HepG2 (cell line): ENCODE data around the gene PPP1R9B. TPM values are rescaled to one million over a fixed set of nuclear protein-coding genes. Genes with fewer than 3 reads are reported as not detected.

ENCODE experiments used
- AHR ChIP-seq: IDR thresholded peaks from 2 replicates; pipeline ENCODE4 v1.6.1; 2018; ENCODE audit warnings: missing genetic modification reagents, missing compliant biosample characterization
- EZH2 ChIP-seq: conservative IDR thresholded peaks from 2 replicates; pipeline ENCODE4 v1.6.1; 2012; ENCODE audit warnings: mild to moderate bottlenecking, low read depth, low read length, moderate library complexity
- HNRNPK ChIP-seq: fragments of 200-400 bp; formaldehyde crosslinking; IDR thresholded peaks from 2 replicates; pipeline ENCODE4 v1.6.1; 2018; ENCODE audit warnings: low read length, low read depth, moderate library complexity, mild to moderate bottlenecking; ENCODE audit not compliant: poor library complexity, severe bottlenecking
- ISL2 ChIP-seq: sonication (generic); formaldehyde crosslinking; IDR thresholded peaks from 2 replicates; pipeline ENCODE4 v1.5.0; 2020; ENCODE audit warnings: missing genetic modification reagents
- NR3C1 ChIP-seq: sonication (generic); formaldehyde crosslinking; IDR thresholded peaks from 2 replicates; pipeline ENCODE4 v1.4.0; 2020; ENCODE audit warnings: missing genetic modification reagents
- REL ChIP-seq: sonication (generic); formaldehyde crosslinking; conservative IDR thresholded peaks from 2 replicates; pipeline ENCODE4 v1.8.0; 2022; ENCODE audit warnings: mild to moderate bottlenecking, missing genetic modification reagents, moderate library complexity
- SALL1 ChIP-seq: sonication (generic); formaldehyde crosslinking; IDR thresholded peaks from 2 replicates; pipeline ENCODE4 v1.8.0; 2022; ENCODE audit warnings: mild to moderate bottlenecking, missing genetic modification reagents
- ZNF282 ChIP-seq: fragments of 450-650 bp; IDR thresholded peaks from 2 replicates; pipeline ENCODE4 v1.6.1; 2018; ENCODE audit not compliant: partially characterized antibody
- ZNF337 ChIP-seq: sonication (generic); formaldehyde crosslinking; IDR thresholded peaks from 2 replicates; pipeline ENCODE4 v1.5.1; 2020; ENCODE audit warnings: missing genetic modification reagents, low read depth, mild to moderate bottlenecking, borderline replicate concordance
- ZNF510 ChIP-seq: sonication (generic); formaldehyde crosslinking; IDR thresholded peaks from 2 replicates; pipeline ENCODE4 v1.4.0; 2020; ENCODE audit warnings: low read depth, mild to moderate bottlenecking, missing genetic modification reagents
- ZNF549 ChIP-seq: sonication (generic); formaldehyde crosslinking; IDR thresholded peaks from 2 replicates; pipeline ENCODE4 v1.5.0; 2020; ENCODE audit warnings: missing genetic modification reagents
- ZNF605 ChIP-seq: sonication (generic); formaldehyde crosslinking; IDR thresholded peaks from 2 replicates; pipeline ENCODE4 v1.8.0; 2022; ENCODE audit warnings: mild to moderate bottlenecking, missing genetic modification reagents
- ZNF678 ChIP-seq: sonication (generic); formaldehyde crosslinking; IDR thresholded peaks from 2 replicates; pipeline ENCODE4 v1.4.0; 2020; ENCODE audit warnings: mild to moderate bottlenecking, missing genetic modification reagents
- ZNF788 ChIP-seq: sonication (generic); formaldehyde crosslinking; IDR thresholded peaks from 2 replicates; pipeline ENCODE4 v1.5.0; 2020; ENCODE audit warnings: mild to moderate bottlenecking, missing genetic modification reagents, borderline replicate concordance
- ZNF790 ChIP-seq: sonication (generic); formaldehyde crosslinking; IDR thresholded peaks from 2 replicates; pipeline ENCODE4 v1.8.0; 2022; ENCODE audit warnings: missing genetic modification reagents, mild to moderate bottlenecking, borderline replicate concordance
- polyA plus RNA-seq, 8 experiments: library from polyadenylated mRNA; depleted of rRNA in 3 of 8; stranded (reverse) in 7 of 8; unstranded in 1 of 8; fragments of >200 nt; fragmentation: Illumina TruSeq in 4 of 8; extraction: Trizol in 4 of 8; gene quantifications; 2 replicates each; pipeline versions ENCODE4 v1.2.1 to v1.2.3, GENCODE V29; 2011 to 2016; ENCODE audit warnings: low read depth in 4 of 8, missing spikeins in 1 of 8, mixed read lengths in 1 of 8; ENCODE audit not compliant: insufficient read depth in 1 of 8
- total RNA-seq, 5 experiments: library from RNA; depleted of rRNA; stranded (reverse); fragments of >200 nt; fragmentation: Illumina TruSeq; extraction: Trizol; gene quantifications; 2 replicates each; pipeline ENCODE4 v1.2.3, GENCODE V29; 2016; ENCODE audit warnings: low read depth in 1 of 5
- TF ChIP-seq, protein P1 (sequence below): sonication (generic); formaldehyde crosslinking; IDR thresholded peaks from 2 replicates; pipeline ENCODE4 v1.8.0; 2022; ENCODE audit warnings: mild to moderate bottlenecking, missing genetic modification reagents; ENCODE audit not compliant: insufficient replicate concordance
- TF ChIP-seq, protein P2 (sequence below): sonication (generic); formaldehyde crosslinking; IDR thresholded peaks from 2 replicates; pipeline ENCODE4 v1.5.0; 2020; ENCODE audit warnings: missing genetic modification reagents, mild to moderate bottlenecking, borderline replicate concordance
- TF ChIP-seq, protein P3 (sequence below), 2 experiments: fragments of 450-650 bp in 1 of 2; sonication (generic) in 1 of 2; formaldehyde crosslinking; IDR thresholded peaks; 2 replicates each; pipeline versions ENCODE4 v1.5.0 to v1.8.0; 2020 to 2022; ENCODE audit warnings: mild to moderate bottlenecking in 1 of 2, missing genetic modification reagents in 1 of 2
- TF ChIP-seq, protein P4 (sequence below): sonication (generic); formaldehyde crosslinking; IDR thresholded peaks from 2 replicates; pipeline ENCODE4 v1.5.0; 2020; ENCODE audit warnings: missing genetic modification reagents
- TF ChIP-seq, protein P5 (sequence below): sonication (generic); formaldehyde crosslinking; IDR thresholded peaks from 2 replicates; pipeline ENCODE4 v1.5.0; 2020; ENCODE audit warnings: missing genetic modification reagents

PPP1R9B gene
- total and polyA plus RNA-seq, 2 of the 13 experiments (the other 11 are each of a cell fraction or from before 2014, with no cell fraction given): 9.4 to 15.8 TPM

DNA sequence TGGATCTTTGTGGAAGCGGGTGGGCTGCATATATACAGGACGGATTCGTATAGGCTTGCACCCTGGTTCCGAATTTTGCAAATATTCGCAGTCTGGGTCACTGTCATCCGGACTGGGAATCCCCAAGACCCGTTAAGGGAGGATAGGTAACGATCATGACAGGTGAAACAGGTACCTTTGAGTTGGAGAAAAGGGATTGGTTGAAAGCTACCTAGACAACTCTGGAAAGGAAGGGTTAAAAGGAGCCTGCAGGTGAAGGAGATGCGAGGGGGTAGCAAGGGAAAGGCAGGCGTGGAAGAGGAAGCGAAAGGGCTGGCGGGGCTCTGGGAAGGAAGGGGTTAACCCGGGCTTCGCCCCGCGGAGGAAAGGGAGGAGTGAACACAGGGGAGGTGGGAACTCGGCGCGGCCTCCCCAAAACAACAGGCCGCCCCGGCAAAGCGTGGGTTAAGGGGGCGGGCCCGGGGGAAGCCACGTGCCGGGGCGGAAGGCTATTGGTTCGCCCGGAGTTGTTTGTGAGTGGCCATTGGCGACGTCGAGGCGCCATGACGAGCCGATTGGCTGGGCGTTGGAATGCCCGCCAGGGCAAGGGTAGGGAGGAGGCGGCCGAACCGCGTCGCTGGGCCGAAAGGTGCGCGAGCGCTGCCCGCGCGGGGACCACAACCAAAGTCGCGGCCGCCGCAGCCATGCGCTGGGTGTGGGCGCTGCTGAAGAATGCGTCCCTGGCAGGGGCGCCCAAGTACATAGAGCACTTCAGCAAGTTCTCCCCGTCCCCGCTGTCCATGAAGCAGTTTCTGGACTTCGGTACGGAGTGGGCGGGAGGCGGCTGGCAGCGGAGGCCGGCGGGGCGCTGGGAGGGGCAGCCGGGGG lies 55.5 kb downstream of the PPP1R9B start, which contains the start of gene PDK2 (continued):
- TF ChIP-seq EZH2 (no peak), ZNF549 (CRISPR knock-in tag) (no peak), ZNF282 (no peak), ZNF337 (CRISPR knock-in tag) (0 out of 2 replicates have a peak, but pooled peaks have one; percentile 17), ZNF678 (CRISPR knock-in tag) (0 out of 2 replicates have a peak, but pooled peaks have one; percentile 46), ZNF790 (CRISPR knock-in tag) (0 out of 2 replicates have a peak, but pooled peaks have one; percentile 36), NR3C1 (CRISPR knock-in tag) (peak; percentile 87; the same call in 1 of the 2 replicates), ISL2 (CRISPR knock-in tag) (peak; percentile 66), ZNF788 (peak; percentile 91; the same call in 1 of the 2 replicates), SALL1 (CRISPR knock-in tag) (peak; percentile 81), AHR (0 out of 2 replicates have a peak, but pooled peaks have one; percentile 43), HNRNPK (peak; percentile 84), REL (peak; percentile 84), ZNF510 (0 out of 2 replicates have a peak, but pooled peaks have one; percentile 31), ZNF605 (CRISPR knock-in tag) (peak; percentile 44; the same call in 1 of the 2 replicates)
- TF ChIP-seq, protein P1, sequence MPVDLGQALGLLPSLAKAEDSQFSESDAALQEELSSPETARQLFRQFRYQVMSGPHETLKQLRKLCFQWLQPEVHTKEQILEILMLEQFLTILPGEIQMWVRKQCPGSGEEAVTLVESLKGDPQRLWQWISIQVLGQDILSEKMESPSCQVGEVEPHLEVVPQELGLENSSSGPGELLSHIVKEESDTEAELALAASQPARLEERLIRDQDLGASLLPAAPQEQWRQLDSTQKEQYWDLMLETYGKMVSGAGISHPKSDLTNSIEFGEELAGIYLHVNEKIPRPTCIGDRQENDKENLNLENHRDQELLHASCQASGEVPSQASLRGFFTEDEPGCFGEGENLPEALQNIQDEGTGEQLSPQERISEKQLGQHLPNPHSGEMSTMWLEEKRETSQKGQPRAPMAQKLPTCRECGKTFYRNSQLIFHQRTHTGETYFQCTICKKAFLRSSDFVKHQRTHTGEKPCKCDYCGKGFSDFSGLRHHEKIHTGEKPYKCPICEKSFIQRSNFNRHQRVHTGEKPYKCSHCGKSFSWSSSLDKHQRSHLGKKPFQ: peak; percentile 90
- TF ChIP-seq, protein P2, sequence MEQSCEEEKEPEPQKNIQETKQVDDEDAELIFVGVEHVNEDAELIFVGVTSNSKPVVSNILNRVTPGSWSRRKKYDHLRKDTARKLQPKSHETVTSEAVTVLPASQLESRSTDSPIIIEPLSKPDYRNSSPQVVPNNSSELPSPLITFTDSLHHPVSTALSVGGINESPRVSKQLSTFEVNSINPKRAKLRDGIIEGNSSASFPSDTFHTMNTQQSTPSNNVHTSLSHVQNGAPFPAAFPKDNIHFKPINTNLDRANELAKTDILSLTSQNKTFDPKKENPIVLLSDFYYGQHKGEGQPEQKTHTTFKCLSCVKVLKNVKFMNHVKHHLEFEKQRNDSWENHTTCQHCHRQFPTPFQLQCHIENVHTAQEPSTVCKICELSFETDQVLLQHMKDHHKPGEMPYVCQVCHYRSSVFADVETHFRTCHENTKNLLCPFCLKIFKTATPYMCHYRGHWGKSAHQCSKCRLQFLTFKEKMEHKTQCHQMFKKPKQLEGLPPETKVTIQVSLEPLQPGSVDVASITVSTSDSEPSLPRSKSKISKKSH: 0 out of 2 replicates have a peak, but pooled peaks have one; percentile 72
- TF ChIP-seq, protein P3, sequence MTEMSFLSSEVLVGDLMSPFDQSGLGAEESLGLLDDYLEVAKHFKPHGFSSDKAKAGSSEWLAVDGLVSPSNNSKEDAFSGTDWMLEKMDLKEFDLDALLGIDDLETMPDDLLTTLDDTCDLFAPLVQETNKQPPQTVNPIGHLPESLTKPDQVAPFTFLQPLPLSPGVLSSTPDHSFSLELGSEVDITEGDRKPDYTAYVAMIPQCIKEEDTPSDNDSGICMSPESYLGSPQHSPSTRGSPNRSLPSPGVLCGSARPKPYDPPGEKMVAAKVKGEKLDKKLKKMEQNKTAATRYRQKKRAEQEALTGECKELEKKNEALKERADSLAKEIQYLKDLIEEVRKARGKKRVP (CRISPR knock-in tag; IDR thresholded peaks at IDR 0.05): peak in 1 of 2 experiments; percentile 19; a peak in 1 of 4 replicates
- TF ChIP-seq, protein P4, sequence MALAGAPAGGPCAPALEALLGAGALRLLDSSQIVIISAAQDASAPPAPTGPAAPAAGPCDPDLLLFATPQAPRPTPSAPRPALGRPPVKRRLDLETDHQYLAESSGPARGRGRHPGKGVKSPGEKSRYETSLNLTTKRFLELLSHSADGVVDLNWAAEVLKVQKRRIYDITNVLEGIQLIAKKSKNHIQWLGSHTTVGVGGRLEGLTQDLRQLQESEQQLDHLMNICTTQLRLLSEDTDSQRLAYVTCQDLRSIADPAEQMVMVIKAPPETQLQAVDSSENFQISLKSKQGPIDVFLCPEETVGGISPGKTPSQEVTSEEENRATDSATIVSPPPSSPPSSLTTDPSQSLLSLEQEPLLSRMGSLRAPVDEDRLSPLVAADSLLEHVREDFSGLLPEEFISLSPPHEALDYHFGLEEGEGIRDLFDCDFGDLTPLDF: no peak; the same call in 1 of the 2 replicates
- TF ChIP-seq, protein P5, sequence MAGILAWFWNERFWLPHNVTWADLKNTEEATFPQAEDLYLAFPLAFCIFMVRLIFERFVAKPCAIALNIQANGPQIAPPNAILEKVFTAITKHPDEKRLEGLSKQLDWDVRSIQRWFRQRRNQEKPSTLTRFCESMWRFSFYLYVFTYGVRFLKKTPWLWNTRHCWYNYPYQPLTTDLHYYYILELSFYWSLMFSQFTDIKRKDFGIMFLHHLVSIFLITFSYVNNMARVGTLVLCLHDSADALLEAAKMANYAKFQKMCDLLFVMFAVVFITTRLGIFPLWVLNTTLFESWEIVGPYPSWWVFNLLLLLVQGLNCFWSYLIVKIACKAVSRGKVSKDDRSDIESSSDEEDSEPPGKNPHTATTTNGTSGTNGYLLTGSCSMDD (CRISPR knock-in tag): no peak
